ENCODE measurements around the gene PSMD10.

PSMD10 gene

GRCh38 chrX:108064001-108064400, 27.3 kb downstream of the PSMD10 start:
- TF ChIP-seq USF1 (IDR thresholded peaks at IDR 0.05) (no peak), TCF12 (IDR thresholded peaks at IDR 0.05; ENCODE audit: low read depth) (no peak), TEAD4 (IDR thresholded peaks at IDR 0.05) (no peak), RAD21 (IDR thresholded peaks at IDR 0.05; ENCODE audit: low read depth) (no peak), YY1 (IDR thresholded peaks at IDR 0.05; ENCODE audit: low read depth) (no peak), ZBTB7A (IDR thresholded peaks at IDR 0.05; ENCODE audit: low read depth) (no peak), REST (IDR thresholded peaks at IDR 0.05; ENCODE audit: low read depth) (no peak), EGR1 (IDR thresholded peaks at IDR 0.05) (no peak), CREB1 (IDR thresholded peaks at IDR 0.05; ENCODE audit: low read depth) (no peak), MAX (IDR thresholded peaks at IDR 0.05) (no peak), NFIC (IDR thresholded peaks at IDR 0.05) (no peak), TAF1 (IDR thresholded peaks at IDR 0.05; ENCODE audit: low read depth) (no peak), CEBPB (IDR thresholded peaks at IDR 0.05) (no peak), EP300 (IDR thresholded peaks at IDR 0.05; ENCODE audit: borderline replicate concordance) (no peak), FOXM1 (IDR thresholded peaks at IDR 0.05; ENCODE audit: borderline replicate concordance, low read depth) (no peak)

GRCh38 chrX:108059801-108060200, 31.5 kb downstream of the PSMD10 start:
- TF ChIP-seq MAX (IDR thresholded peaks at IDR 0.05) (no peak), EGR1 (IDR thresholded peaks at IDR 0.05) (no peak), NFIC (IDR thresholded peaks at IDR 0.05) (no peak), YY1 (IDR thresholded peaks at IDR 0.05; ENCODE audit: low read depth) (no peak), USF1 (IDR thresholded peaks at IDR 0.05) (no peak)

- TF ChIP-seq REST (IDR thresholded peaks at IDR 0.05; ENCODE audit: low read depth) (no peak), TCF12 (IDR thresholded peaks at IDR 0.05; ENCODE audit: low read depth) (no peak), MAX (IDR thresholded peaks at IDR 0.05) (no peak)
Measured at GRCh38 chrX:108055546-108055945, 35.8 kb downstream of the PSMD10 start.

- TF ChIP-seq CREB1 (IDR thresholded peaks at IDR 0.05; ENCODE audit: low read depth), result no peak
- no peak for TF ChIP-seq EGR1 (IDR thresholded peaks at IDR 0.05)
- TF ChIP-seq RAD21 (IDR thresholded peaks at IDR 0.05; ENCODE audit: low read depth), result no peak
- no peak for TF ChIP-seq TEAD4 (IDR thresholded peaks at IDR 0.05)
- no peak for TF ChIP-seq TAF1 (IDR thresholded peaks at IDR 0.05; ENCODE audit: low read depth)
Measured at GRCh38 chrX:108053218-108053617, 38.1 kb downstream of the PSMD10 start.

GRCh38 chrX:108049649-108050048, 41.7 kb downstream of the PSMD10 start:
- no peak for TF ChIP-seq FOXM1 (IDR thresholded peaks at IDR 0.05; ENCODE audit: borderline replicate concordance, low read depth)
- TF ChIP-seq EGR1 (IDR thresholded peaks at IDR 0.05), result no peak
- TF ChIP-seq YY1 (IDR thresholded peaks at IDR 0.05; ENCODE audit: low read depth), result no peak
- TF ChIP-seq MAX (IDR thresholded peaks at IDR 0.05), result no peak
- no peak for TF ChIP-seq USF1 (IDR thresholded peaks at IDR 0.05)
- no peak for TF ChIP-seq CREB1 (IDR thresholded peaks at IDR 0.05; ENCODE audit: low read depth)
- no peak for TF ChIP-seq TEAD4 (IDR thresholded peaks at IDR 0.05)
- no peak for TF ChIP-seq REST (IDR thresholded peaks at IDR 0.05; ENCODE audit: low read depth)
- TF ChIP-seq CEBPB (IDR thresholded peaks at IDR 0.05), result no peak
- no peak for TF ChIP-seq TAF1 (IDR thresholded peaks at IDR 0.05; ENCODE audit: low read depth)
- no peak for TF ChIP-seq EP300 (IDR thresholded peaks at IDR 0.05; ENCODE audit: borderline replicate concordance)
- no peak for TF ChIP-seq TCF12 (IDR thresholded peaks at IDR 0.05; ENCODE audit: low read depth)
- TF ChIP-seq NFIC (IDR thresholded peaks at IDR 0.05), result no peak
- TF ChIP-seq RAD21 (IDR thresholded peaks at IDR 0.05; ENCODE audit: low read depth), result no peak
- no peak for TF ChIP-seq ZBTB7A (IDR thresholded peaks at IDR 0.05; ENCODE audit: low read depth)

Data from Ishikawa (cell line).